ENCODE measurements around the gene SURF1.
"Not testable (repeated sequence)": the region's sequence is repeated elsewhere in the genome, so short reads cannot be mapped to it uniquely, and the experiment has no call there.

DNA sequence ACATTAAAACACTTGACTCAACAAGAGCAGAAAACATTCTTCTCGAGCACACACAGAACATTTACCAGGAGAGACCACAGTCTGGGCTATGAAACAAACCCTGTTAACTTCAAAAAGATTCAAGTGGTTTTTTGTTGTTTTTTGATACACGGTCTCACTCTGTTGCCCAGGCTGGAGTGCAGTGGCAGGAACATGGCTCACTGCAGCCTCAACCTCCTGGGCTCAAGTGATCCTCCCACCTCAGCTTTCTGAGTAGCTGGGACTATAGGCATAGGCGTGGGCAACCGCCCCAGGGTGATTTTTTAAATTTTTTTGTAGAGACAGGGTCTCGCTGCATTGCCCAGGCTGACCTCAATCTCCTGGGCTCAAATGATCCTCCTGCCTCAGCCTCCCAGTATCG lies 29.3 kb downstream of the SURF1 start:
- not testable (repeated sequence) for TF ChIP-seq POLR2A (IDR thresholded peaks at IDR 0.05; ENCODE audit: low read length); GATA1 (IDR thresholded peaks at IDR 0.05; ENCODE audit: low read depth, low read length)
